Hematopoietic multipotent progenitor cell treated with erythropoietin and hydrocortisone succinate and interleukin-3 and kit ligand, for 15 days (in vitro differentiated cells): ENCODE measurements around the gene EPM2A.
"Not testable (repeated sequence)": the region's sequence is repeated elsewhere in the genome, so short reads cannot be mapped to it uniquely, and the experiment has no call there.

Experiments
- DNase-seq: peaks from one replicate; pipeline ENCODE4 v3.0.0-alpha.2; 2015; ENCODE audit warnings: low spot score

The EPM2A gene

DNA sequence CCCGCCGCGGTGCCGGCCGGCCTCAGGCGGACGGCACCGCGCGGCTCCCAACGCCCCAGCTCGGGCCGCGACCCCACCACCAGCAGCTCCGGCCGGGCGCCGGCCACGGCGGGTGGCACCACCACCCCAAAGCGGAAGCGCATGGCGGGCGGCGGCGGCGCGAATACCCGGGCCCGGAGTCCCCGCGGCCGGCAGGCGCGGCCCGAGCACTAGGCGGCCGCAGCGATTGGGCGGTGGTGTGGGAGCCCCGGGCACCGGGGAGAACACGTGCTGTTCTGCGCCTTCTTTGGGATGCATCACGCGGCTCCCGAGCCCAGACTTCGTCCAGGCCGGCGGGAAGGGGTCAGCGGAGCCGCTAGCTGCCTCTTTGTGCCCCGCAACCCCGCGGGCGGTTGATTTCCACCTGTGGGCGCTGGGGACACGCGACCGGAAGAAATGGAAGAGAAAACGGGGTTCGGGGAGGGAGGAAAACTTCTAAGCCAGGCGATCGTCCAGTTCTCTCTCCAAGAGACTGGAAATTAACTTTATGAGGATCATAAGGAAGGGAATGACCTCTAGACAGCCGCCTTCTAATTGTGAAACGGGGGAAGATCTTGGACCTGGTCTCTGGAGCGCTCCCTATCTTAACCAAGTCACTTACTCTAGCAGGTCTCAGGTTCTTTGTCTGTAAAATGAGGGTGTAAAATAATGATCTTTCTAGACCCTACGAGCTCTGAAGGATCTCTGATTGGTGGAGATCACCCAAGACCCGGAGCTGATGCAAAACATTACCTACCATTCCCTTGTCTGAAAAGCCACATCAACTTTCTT, at the start of gene EPM2A:
Gene EPM2A, minus strand, starts transcription at position 165 of the 810 bp plus-strand sequence. Its CDS starts 22 bp downstream, at position 143.
- peak; percentile 51 for DNase-seq

DNA sequence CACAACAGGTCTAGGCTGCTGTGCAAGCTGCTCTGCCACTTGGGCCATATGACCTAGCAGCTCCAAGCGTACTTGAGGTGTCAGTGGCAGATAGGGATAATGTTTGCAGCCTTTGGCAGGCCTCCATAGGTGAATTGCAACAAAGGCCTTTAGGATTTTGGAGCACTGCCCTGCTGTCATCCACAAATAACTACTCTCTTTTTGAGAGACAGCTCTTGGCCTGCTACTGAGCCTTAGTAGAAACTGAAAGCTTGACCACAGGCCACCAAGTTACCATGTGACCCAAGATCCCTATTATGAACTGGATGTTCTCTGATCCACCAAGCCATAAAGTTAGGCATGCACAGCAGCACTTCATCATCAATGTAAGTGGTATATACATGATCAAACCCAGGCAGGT, 49.4 kb upstream of the EPM2A start:
- no peak for DNase-seq

DNA sequence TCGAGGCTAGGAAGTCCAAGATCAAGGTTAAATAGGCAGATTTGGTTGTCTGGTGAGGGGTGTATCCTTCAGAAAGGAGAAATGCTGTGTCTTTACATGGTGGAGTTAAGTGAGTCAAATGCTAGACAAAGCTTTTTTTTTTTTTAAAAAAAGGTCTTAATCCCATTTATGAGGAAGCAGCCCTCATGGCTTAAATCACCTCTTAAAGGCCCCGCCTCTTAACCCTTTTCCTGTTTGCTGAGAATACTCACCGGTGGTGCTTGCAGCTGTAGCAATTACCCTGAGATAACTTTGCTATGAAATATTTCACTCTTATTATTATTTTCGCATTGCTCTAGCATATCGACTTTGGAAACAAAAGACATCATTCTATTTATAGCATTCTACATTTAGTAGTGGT, 48.5 kb upstream of the EPM2A start:
- no peak for DNase-seq

DNA sequence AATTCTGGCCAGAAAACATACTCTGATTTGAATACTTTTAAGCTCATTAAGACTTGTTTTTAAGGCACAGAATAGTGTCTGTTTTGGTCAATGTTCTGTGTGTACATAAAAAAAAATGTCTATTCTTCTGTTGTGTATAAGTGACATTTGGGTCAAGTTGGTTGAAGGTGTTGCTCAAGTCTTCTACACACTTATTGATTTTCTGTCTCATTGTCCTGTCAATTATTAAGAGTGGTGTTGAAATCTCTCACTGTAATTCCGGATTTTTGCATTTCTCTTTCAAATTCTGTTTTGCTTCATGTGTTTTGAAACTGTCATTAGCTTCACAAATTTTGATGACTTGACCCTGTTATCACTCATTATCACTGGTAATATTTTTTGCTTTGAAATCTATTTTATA, 37.5 kb upstream of the EPM2A start:
- DNase-seq = no peak

DNA sequence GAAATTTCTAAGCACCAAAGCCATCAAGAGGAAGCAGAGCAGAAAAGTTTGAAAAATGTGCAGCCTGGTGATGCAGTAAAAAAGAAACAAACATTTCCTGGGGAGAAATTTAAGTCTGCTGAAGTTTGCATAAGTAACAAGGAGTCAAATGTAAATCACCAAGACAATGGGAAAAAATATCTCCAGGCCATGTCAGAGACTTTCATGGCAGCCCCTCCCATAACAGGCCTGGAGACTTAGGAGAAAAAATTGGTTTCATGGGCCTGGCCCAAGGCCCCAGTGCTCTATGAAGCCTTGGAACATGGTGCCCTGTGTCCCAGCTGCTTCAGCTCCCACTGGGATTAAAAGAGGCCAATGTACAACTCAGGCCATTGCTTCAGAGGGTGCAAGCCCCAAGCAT, 30.1 kb upstream of the EPM2A start:
- no peak for DNase-seq

DNA sequence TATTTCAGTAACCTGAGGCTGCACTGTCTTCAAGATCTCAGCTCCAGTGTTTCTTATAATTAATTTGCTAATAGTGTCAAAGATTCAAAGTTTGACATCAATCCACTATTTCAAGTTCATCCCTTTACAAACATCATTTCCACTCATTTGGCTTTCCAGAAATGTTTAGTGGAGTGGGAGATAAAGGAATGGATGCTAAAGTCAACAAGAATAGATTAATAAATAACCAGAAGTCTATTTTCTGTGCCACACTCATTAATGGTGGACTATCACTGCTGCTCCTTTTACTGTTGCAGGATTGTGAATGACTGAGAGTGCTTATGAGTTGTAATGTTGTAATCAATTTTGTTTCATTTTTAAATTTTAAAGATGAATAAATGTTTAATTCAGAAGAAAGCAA, 28.4 kb upstream of the EPM2A start:
- no peak for DNase-seq

DNA sequence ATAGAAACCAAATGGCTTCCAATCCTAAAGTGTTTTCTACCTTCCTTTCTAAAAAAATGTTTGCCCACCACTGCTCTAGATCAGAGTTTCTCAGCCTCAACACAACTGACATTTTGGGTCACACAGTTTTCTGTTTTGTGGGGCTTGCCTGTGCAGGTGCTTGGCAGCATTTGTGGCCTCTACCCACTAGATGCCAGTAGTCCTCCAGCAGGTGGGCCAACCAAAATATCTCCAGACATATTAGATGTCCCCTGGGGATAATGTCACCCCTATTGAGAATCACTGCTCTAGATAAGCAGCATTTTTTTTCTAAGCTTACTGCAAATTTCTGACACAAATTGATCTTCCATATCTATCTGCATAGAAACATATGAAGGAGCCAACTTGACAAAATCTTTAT, 26.3 kb upstream of the EPM2A start:
- no peak for DNase-seq

DNA sequence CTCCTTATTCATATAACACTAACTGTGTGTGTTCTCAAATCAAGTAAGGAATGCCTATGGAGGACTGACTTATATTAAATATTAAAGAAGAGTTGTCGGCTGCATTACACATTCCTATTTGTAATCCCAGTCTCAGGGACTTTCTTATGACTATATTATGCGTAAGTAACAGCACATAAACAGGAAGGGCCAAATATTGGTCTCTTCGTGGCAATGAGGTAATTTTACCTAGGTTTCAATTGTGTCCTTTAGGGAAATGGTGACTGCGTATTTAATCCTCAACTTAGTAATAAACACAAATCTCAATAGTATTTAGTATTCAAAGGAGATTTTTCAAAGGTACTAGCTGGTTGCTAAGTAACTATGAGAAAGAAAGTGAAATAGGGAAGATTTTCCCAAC, 22.8 kb upstream of the EPM2A start:
- DNase-seq = no peak

DNA sequence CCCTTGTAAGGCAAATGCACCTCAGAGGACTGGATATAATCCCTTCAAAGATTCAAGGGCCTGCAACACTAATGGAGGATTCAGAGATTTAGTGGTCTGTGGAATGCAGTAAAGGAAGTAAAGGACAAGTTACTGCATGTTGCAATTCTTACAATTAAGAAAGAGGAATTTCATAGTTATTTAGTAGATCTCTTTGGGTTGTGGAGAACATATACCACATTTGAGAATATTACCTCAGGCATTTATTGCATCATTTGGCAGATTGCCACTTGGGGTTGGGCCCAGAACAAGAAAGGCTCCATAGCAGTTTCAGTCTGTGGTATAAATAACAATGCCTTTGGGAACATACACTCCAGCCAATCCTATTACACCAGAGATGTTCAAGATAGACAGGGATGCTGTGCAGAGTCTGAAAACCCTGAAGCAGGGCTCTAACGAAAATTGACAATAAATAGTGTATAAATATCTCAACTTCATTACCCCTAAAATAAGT, 20.9 kb upstream of the EPM2A start:
- peak; percentile 22 for DNase-seq

DNA sequence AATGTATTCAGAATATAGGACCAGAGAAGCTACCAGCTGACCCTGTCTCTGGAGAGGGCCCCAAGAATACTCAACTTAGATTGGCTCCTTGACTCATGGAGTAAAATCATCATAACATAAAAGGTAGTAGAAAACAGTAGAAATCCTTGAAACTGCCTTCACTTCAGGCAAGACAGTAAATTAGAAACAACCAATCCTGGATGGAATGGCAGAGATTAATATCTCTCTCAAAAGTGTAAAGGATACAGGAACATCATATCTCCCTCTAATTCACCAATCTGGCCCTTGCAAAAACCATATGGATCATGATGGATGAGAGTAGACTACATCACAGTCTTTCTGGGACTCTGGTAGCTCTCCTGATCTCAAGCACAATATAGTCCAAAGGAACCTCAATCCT, 20.4 kb upstream of the EPM2A start:
- DNase-seq = no peak

DNA sequence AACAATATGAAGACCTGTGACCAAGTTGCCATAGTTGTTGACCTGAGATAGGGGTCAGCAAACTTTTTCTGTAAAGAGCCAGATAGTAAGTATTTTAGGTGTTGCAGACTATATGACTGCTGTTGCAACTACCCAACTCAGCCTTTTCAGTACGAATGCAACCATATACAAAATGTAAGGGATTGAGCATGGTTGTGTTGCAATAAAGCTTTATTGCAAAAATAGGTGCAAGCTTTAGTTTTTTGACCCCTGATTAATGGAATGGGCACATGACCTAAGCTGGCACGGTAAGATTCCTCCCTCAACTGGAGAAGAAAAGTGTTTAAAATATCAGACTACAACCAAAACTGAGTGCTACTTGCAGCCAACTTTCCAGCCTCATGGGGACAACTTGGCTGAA, 17.3 kb upstream of the EPM2A start:
- DNase-seq = no peak

DNA sequence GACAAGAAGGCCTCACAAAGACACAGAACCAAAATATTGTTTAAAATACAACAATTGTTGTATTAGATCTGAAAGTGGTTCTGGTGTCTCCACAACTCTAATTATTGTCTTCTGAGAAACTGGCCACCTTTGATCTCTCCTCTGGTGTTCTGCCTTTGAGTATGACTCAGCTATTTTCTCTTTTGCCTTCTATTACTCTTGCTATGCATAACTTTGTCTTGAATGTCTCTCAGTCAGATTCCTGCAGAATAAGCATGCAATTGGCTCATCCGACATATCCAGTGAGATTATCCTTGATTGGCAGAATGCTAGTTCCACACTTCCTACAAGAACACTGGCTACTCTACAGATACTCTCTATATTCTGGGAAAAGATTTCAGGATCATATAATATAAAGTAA, 14.3 kb upstream of the EPM2A start:
- peak; percentile 58 for DNase-seq

DNA sequence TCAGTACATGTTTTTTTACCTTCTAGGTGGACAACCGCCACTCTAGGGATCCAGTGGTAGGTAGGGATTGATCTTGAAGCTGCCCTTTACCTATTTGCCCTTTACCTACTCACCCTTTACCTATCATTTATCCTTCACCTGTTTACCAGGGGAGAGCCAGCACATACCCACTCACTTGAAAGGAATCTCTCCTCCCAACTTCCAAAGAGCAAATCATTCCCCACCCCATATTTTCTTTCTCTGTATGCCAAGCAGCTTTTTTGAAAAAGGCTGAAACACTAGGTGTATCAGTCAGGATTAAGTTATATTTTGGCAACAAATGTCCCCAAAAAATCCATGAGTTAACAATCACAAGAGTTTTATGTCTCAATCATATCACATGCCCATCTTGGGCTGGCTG, 10.5 kb upstream of the EPM2A start:
- DNase-seq = no peak

DNA sequence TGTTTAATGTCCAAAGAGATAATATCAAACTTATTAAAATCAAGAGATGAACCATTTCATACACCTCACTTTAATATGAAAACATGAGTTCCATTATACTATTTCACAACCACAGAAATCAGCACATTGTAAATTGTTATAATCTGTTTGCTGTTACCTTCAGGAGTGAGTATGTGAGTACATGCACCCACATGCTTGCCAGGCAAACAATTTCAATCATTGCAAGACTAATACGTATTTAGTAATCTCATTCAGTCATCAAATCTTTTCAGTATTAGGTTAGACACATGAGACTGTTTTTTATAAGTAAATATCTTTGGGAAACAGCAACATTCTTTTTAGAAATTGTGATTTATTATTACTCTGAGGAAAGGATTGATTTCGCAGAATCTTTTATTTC, 9.3 kb upstream of the EPM2A start:
- DNase-seq = no peak

DNA sequence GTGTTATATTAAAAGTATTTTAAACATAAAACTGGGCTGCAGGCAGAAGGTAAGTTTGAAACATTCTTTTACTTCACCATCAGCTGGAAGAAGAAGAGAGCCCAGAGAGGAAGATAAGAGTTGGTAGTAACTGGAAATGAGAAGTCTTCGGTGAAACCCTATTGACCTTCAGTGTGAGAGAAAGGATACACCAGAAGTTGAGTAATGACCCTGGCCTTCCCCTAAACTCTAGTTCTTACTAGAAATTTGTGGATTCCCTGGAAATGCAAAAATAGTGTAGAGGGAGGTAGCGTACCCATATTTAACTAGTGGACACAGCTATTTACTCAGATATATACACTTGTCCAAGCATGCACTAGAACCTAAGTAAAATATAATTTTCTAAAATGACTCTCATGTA, 8.0 kb upstream of the EPM2A start:
- DNase-seq = no peak

DNA sequence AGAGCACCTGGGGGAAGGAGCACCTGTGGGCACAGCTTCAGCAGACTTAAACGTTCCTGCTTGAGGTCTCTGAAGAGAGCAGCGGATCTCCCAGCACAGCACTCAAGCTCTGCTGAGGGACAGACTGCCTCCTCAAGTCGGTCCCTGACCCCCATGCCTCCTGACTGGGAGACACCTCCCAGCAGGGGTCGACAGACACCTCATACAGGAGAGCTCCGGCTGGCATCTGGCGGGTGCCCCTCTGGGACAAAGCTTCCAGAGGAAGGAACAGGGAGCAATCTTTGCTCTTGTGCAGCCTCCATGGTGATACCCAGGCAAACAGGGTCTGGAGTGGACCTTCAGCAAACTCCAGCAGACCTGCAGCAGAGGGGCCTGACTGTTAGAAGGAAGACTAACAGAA, 7.2 kb upstream of the EPM2A start:
- DNase-seq = not testable (repeated sequence)

DNA sequence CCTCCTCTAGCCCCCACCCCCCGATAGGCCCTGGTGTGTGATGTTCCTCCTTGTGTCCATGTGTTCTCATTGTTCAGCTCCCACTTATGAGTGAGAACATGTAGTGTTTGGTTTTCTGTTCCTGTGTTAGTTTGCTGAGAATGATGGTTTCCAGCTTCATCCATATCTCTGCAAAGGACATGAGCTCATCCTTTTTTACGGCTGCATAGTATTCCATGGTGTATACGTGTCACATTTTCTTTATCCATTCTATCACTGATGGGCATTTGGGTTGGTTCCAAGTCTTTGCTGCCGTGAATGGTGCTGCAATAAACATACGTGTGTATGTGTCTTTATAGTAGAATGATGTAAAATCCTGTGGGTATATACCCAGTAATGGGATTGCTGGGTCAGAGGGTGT, 4.4 kb upstream of the EPM2A start:
- DNase-seq = not testable (repeated sequence)

DNA sequence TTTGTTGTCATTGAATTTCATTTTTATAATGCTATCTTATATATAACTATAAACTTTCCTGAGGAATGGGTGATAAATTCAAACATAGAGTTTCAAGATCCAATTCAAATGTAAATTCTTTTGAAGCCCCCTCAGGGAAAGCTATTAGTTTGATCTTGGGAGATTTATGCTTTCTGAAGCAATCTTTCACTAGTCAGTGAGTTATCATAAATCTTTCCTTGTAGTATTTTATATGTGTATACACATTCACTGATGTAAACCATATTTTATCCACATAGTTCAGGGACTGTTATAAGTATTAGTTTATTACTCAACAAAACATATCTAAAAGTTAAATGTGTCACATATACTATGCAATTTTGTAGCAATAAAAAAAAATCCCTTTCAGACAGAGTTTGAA, 2.9 kb upstream of the EPM2A start:
- DNase-seq = no peak

DNA sequence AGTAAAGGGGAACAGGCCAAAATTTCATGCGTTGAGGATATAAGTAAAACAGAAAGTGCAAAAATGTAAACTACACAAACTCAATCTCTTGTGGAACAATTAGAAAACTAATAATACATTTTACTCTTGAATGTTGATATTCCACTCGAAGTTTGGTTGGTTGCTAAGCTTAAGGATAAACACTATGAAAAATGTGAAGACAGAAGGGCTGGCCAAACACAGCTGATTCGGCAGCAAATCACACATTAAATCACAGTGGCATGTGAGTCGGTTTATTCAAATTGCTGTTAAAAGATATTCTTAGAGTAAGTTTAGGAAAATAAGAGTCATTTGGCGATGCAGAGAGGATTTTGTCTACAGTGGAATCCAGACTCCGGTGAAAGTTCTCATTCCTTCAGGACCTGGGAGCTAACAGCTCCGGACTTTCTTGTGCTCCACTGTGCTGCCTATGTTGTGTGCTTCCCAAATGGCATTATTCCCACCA, 1.4 kb upstream of the EPM2A start:
- DNase-seq = no peak

DNA sequence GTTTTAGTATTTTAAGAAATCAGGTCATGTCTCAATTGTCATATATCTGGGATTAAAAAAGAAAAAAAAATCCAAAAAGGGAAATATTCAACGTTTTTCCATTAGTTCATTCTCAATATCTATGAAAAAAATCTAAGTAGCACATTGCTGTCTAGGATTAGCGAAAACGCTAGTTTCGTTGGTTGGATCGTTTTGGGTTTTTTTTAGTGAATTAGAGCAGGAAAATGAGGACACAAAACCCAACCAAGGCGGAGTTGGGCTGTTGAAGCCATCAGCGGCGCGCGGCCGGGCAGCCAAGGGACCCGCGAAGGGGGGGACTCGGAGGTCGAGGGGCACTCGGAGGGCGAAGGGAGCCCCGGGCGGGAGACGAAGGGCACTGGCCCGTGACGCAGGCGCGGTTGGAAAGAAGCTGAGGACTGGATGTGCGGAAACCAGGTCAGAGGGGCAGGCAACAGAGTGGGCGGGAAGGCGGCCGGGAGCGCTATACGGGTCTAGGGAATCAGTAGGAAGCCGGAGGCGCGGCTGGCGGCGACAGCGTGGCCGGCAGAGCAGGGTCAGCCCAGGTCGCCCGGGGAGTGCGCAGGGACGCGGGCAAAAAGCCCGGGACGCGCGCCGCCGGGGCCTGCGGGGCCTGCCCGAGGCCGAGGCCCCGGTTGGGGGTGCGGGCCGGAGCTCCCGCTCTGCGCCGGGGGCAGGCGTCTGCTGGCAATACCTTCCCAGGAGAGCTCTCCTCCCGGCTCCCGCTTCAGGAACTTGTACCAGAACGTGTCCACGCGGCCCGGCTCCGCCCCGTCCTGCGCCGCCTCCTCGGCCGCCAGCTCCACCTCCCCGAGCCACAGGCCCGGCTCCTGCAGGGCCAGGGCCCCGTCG, 599 bp downstream of the EPM2A start:
- DNase-seq = peak; percentile 64

DNA sequence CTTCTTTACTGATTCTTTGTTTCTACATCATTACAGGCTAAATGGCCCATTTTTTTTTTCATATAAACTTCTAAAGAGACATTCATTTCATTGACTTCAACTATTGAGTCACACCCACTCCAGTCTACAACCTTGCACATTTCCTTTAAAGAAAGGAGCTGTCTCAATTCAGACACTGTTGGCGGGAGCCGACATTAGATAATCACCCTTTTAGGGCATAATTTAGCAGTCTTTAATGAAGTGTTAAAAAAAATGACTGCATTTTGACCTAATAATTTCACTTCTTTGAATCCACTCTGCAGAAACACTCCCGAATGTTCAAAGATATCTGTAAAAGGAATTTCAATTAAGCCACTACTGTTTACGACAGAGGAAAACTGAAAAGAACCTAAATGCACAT, 1.5 kb downstream of the EPM2A start:
- no peak for DNase-seq

DNA sequence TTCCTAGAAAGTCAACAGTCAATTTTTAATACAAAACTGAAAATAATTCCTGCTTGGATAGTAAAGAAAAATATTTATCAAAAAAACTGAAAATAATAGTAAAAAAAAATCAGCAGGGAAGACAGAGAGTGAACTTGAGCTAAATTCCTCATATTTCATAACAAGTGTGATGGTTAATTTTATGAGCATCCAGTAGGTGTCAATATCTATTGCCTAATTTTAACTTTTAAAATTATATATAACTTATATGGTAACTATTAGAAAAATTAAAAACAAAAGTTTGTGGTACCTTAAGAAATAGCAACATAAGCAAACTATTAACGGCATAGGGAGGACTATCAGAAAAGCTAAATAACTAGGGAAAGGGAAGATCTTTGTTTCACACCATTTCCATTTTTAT, 2.1 kb downstream of the EPM2A start:
- no peak for DNase-seq

DNA sequence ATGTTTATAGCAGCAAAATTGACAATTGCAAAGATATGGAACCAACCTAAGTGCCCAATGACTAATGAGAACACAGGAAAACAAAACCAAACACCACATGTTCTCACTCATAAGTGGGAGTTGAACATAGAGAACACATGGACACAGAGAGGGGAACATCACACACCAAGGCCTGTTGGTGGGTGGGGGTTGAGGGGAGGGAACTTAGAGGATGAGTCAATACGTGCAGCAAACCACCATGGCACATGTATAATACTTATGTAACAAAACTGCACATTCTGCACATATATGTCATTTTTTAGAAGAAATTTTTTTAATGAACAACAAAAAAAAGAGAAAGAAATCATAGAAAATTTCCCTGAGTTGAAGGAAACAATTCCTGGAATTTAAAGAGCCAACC, 3.9 kb downstream of the EPM2A start:
- no peak for DNase-seq
